Fibroblast of skin of back (primary cell): Measurements from ENCODE around the gene WDR20.

Source experiments
- DNase-seq: peaks from one replicate; pipeline ENCODE4 v3.0.0-alpha.2; 2013

Gene WDR20

GRCh38 chr14:102219316-102219715 is 79.6 kb downstream of the WDR20 start:
- DNase-seq: no peak

GRCh38 chr14:102220031-102220430 is 80.3 kb downstream of the WDR20 start:
- DNase-seq: no peak

DNA sequence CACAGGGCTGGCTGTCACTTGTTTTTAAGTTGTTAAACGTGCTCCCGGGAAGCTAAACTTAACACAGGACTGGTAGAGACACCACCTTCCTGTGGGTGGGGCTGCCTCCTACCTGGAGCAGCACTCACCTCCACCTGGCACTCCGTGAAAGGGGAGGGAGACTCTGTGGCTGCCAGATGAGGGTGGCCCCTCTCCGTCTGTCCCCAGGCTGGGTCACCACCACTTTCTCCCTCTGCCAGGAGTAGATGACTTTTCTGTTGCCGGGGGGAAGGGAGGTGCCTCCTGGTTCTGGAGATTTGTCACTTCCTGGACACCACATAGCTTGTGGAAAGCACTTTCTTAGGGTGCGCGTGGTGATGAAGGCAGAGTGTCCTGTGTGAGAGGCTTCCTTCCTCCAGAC is 81.3 kb downstream of the WDR20 start:
- DNase-seq: peak; percentile 50

GRCh38 chr14:102222009-102222575 is 82.4 kb downstream of the WDR20 start:
- no peak for DNase-seq

GRCh38 chr14:102222751-102223150 is 83.1 kb downstream of the WDR20 start:
- no peak for DNase-seq

DNA sequence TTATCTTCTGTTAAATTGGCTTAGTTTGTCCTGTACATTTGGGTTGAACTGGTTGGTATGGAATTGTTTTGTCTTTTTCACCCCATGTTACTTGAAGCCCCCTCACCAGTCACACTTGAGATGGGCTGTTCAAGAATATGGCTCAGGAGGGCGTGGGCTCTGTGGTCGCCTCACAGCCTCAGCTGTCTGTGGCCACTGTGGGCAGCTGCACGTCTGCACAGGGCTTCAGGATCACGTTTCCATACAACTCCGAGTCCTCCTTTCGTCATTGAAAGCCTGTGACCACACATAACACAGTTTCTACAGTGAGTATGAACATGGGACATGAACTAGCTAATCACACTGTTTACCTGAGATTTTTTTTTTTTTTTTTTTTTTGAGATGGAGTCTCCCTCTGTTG is 84.0 kb downstream of the WDR20 start:
- no peak for DNase-seq

GRCh38 chr14:102225386-102225785 is 85.7 kb downstream of the WDR20 start:
- no peak for DNase-seq

DNA sequence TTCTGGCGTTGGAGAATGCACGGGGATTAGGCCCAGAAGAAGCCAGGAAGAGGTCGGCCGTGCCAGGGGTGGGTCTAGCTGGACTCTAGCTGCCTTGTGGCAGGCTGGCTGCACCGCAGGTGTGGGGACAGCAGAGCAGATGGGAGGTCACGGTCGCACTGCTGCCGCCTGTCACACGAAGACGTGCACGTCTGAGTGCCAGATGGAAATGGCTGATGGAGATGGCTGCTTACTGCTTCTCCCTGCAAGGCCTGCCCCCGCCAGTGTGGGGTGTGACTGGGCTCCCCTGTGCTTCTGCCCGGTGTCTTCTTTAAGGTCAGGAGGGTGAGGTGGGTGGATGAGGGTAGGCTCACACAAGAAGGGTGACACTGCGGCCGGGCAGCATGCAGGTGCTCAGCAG is 86.2 kb downstream of the WDR20 start:
- no peak for DNase-seq

GRCh38 chr14:102226356-102227125 is 86.8 kb downstream of the WDR20 start:
- no peak for DNase-seq

- DNase-seq: no peak
These were observed 87.7 kb downstream of the WDR20 start for GRCh38 chr14:102227184-102227964.

DNA sequence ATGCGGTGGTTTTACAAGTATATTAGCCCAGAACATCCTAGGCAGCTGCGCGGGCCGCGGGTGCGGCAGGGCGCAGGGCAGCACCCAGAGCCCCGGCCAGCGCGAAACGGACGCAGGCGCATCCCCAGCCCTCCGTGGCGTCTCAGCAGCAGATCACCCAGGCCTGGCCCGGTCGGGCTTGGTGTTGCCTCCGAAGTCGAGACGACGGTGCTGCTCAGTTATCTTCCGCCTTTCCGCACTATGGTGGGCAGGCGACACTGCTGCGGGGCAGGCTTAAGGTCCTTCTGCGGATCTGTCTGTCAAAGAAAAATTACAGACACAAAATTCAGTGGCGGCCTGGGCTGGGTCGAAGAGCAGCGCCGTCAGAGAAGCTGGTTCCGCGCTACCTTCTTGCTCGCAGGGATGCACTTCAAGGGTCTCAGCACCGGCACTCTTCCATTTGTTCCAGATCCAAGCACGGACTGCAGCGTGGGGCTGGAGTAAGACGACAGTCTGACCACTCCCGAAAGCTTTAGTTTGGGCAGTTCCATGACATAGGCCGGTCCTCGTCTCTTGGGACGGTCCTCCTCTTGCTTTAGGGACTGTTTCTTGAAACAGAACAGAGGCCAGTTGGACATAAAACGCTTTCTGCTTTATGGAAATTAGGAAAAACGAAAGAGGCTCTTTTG is 89.5 kb downstream of the WDR20 start:
- DNase-seq: no peak

- DNase-seq: no peak
These were observed 90.0 kb downstream of the WDR20 start for GRCh38 chr14:102229739-102230092.

DNA sequence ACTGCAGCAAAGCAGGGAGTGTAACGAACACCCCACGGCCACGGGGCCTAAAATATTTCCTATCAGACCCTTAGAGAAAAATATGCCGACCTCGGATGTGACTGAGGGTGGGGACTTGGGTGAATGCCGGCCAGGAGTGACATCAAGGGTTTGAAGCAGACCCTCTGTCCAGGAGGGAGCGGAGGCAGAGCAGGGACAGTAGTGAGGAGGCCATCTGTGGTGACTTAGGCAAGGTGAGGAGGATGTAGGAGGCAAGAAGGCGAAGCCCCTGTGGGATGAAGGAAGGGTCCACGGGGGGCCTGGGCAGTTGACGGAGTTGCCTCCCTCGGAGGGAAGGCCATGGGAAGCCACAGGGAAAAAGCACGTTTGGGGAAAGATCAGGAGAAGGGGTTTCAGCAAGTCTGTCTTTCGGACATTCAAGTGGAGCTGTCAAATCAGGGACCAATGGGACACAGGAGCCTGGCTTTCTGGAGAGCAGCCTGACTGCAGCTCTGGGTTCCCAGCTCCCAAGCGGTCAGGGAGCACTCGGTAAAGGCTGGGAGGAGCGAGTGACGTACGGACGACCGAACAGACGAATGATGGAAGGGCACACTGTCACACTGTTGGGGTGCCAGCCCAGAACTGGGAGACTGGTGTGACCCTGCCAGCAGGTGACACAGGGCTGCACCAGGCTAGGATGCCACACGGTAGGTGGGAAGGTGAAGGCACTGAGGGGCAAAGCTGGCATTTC is 90.9 kb downstream of the WDR20 start:
- DNase-seq: no peak

DNA sequence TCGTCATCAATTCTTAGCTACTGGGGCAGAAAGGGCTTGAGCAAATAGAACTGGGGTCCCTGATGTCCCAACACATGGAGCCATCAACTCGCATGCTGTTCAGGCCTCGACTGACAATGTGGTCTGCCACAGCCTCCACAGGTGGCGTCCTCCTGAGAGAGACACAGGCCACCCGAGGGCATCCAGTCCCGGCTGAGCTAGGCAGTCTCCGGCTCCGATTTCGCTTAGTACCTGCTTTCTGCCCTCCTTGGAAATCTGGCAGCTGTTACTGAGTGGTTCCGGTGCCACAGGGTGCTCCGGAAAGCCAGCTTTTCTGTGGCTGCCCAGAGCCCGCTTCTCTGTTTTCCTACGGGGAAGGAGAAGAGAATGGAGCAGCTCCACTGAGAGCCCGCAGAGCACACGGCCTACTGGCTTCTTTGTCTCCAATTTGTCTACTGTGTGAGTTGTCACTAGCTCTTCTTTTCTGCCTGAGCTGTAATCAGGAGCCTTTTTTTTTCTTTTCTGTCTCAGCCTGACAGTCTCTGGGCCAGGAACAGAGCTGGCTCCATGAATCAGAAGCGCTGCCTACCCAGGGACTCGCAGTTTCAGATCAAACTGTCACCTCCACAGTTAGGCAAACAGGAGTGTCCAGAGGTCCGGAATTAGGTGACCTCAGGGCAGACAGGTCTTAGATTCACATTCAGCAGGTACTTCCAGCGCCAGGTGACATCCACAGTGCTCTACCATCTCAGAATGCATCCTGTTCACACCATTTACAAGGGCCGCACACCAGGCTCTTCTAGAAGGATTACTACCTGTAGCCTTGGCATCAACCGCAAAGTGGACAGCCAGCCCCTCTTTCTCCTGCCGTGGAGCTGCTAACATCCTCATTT is 92.0 kb downstream of the WDR20 start:
- no peak for DNase-seq

GRCh38 chr14:102232348-102232625 is 92.6 kb downstream of the WDR20 start:
- DNase-seq: no peak

GRCh38 chr14:102233081-102233480 is 93.4 kb downstream of the WDR20 start:
- no peak for DNase-seq

DNA sequence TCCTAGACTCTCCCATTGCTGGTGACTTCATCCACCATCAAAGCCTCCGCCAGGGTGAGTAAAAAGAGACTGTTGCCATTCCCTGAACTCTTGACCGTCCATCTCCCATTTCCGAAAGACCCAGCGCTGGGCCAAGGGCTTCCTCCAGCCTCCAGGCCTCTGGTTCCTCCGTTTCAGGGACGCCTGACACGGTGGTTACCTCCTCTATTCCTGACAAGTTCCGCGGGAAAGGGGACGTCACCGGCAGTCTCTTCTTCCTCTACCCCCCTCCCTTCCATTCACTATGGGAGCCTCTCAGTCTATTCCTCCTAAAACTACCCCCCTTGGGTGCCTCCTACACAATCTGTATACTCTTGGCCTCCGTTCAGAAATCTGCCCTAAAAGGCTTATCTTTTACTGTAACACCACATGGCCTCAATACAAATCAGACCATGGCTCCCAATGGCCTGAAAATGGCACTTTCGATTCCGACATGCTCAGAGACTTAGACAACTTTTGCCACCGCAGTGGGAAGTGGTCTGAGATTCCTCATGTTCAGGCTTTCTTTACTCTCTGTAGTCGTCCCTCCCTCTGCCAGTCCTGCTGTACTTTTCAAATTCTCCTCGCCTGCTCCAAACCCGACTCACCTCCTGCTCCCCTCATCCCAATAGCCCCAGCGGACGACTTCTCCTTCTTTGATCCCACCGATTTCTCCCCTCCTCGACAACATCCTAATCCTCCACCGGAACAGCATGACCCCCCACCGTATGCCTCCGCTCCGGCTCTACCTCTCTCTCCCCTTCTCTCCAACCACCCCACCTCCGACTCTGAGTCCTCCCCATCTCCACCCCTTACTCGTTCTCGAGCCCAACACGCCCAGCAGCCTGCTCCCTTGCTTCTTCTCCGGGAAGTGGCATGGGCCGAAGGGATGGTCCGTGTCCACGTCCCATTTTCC is 94.9 kb downstream of the WDR20 start:
- no peak for DNase-seq

GRCh38 chr14:102235275-102235897 is 95.7 kb downstream of the WDR20 start:
- peak; percentile 68 for DNase-seq

DNA sequence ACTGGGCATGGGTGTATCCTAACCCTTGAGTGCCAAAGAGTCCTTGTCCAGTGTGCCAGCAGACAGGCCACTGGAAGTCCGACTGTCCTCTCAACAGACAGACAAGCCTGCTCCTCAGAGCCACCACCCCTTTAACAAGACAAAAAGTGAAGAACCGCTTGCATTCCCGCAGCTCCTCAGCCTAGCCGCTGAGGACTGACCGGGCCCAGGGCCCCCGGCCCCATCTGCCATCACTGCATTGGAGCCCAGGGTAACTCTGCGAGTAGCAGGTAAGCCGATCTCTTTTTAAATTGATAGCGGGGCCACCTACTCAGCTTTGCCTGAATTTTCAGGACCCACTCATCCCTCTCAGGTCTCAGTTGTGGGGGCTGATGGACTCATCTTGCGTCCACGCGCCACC is 96.3 kb downstream of the WDR20 start:
- DNase-seq: no peak

DNA sequence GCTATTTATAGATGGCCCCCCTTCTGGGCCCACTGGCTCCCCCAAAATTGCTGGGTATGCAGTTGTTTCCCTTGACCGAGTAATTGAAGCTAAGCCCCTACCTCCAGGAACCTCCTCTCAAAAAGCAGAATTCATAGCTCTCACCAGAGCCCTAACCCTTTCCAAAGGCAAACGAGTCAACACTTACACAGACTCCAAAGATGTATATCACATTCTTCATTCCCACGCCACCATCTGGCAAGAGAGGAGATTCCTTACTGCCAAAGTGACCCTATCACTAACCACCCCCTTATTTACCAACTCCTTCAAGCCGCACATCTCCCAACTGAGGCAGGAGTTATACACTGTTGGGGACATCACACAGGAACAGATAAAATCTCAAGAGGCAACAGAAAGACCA is 98.4 kb downstream of the WDR20 start:
- no peak for DNase-seq
